BLaER1 treated with 17β-estradiol and CSF1 and Interleukin-3, amounts not matched to agents 10 nM and 100 nM (cell line): ENCODE data around the gene TMEM184A.

Experiments
- H3K27ac ChIP-seq, 11 experiments: shearing (Covaris generic); formaldehyde crosslinking; 2 replicates each; pipeline ENCODE4 v1.8.1; 2022
- H3K27me3 ChIP-seq, 11 experiments: shearing (Covaris generic); formaldehyde crosslinking; 2 replicates each; pipeline ENCODE4 v1.8.1; 2022
- H3K36me3 ChIP-seq, 11 experiments: shearing (Covaris generic); formaldehyde crosslinking; 2 replicates each; pipeline ENCODE4 v1.8.1; 2022
- H3K4me1 ChIP-seq, 10 experiments: shearing (Covaris generic); formaldehyde crosslinking; 2 replicates each; pipeline ENCODE4 v1.8.1; 2022
- H3K4me2 ChIP-seq, 11 experiments: shearing (Covaris generic); formaldehyde crosslinking; 2 replicates each; pipeline ENCODE4 v1.8.1; 2022
- H3K4me3 ChIP-seq, 10 experiments: shearing (Covaris generic); formaldehyde crosslinking; 2 replicates each; pipeline ENCODE4 v1.8.1; 2022
- H3K9ac ChIP-seq, 11 experiments: shearing (Covaris generic); formaldehyde crosslinking; 2 replicates each; pipeline ENCODE4 v1.8.1; 2022
- H3K9me3 ChIP-seq, 11 experiments: shearing (Covaris generic); formaldehyde crosslinking; replicated peaks in 1 of 11; 2 replicates each; pipeline ENCODE4 v1.8.1; 2022
- H4K20me1 ChIP-seq, 11 experiments: shearing (Covaris generic); formaldehyde crosslinking; 2 replicates each; pipeline ENCODE4 v1.8.1; 2022
- Cebpa-rat ChIP-seq, 11 experiments: shearing (Covaris generic); IDR thresholded peaks; 2 replicates each; pipeline ENCODE4 v1.8.1; 2022

The TMEM184A gene

GRCh38 chr7:1544178-1544895 is 11.7 kb downstream of the TMEM184A start:
- Histone ChIP-seq H4K20me1 (peaks cover 42 to 87% (median 59%) of the 10 kb centered on the region in 11 experiments), H3K36me3 (peaks cover 26 to 46% (median 43%) of the 10 kb centered on the region in 11 experiments), H3K9me3 (no peaks in the 10 kb centered on the region), H3K27ac (peak overlapping the region in 5 of 11 experiments; percentile 1 to 32 (median 17); a peak in 2 of 22 replicates), H3K4me2 (peak overlapping the region; percentile 35 to 86 (median 74); a peak in 21 of 22 replicates), H3K27me3 (no peaks in the 10 kb centered on the region), H3K4me3 (no peak overlapping the region), H3K9ac (peak overlapping the region in 7 of 11 experiments; percentile 18 to 54 (median 39); a peak in 13 of 22 replicates), H3K4me1 (peaks cover 28 to 92% (median 87%) of the 10 kb centered on the region in 10 experiments)
- no peak for TF ChIP-seq Cebpa-rat (IDR thresholded peaks at IDR 0.05)

GRCh38 chr7:1543826-1544177 is 12.2 kb downstream of the TMEM184A start:
- peaks cover 48 to 93% (median 65%) of the 10 kb centered on the region in 11 experiments for H4K20me1 ChIP-seq
- peaks cover 32 to 51% (median 48%) of the 10 kb centered on the region in 11 experiments for H3K36me3 ChIP-seq
- H3K9me3 ChIP-seq, result no peaks in the 10 kb centered on the region
- H3K4me2 ChIP-seq, result peak overlapping the region; percentile 35 to 86 (median 74); a peak in 17 of 22 replicates
- H3K4me1 ChIP-seq, result peaks cover 28 to 97% (median 91%) of the 10 kb centered on the region in 10 experiments
- no peaks in the 10 kb centered on the region for H3K27me3 ChIP-seq
- no peak overlapping the region for H3K4me3 ChIP-seq
- peak overlapping the region in 1 of 11 experiments; percentile 32; a peak in 2 of 22 replicates for H3K27ac ChIP-seq
- no peak for TF ChIP-seq Cebpa-rat (IDR thresholded peaks at IDR 0.05)
- peak overlapping the region in 5 of 11 experiments; percentile 2 to 54 (median 39); a peak in 6 of 22 replicates for H3K9ac ChIP-seq

GRCh38 chr7:1542841-1543747 is 12.9 kb downstream of the TMEM184A start:
- Histone ChIP-seq H3K4me3 (no peak overlapping the region), H3K27ac (peak overlapping the region in 3 of 11 experiments; percentile 25 to 32 (median 32); a peak in 3 of 22 replicates), H3K9me3 (no peaks in the 10 kb centered on the region), H3K4me2 (peak overlapping the region in 10 of 11 experiments; percentile 33 to 86 (median 74); a peak in 20 of 22 replicates), H3K27me3 (no peaks in the 10 kb centered on the region), H3K4me1 (peaks cover 28 to 97% (median 89%) of the 10 kb centered on the region in 10 experiments), H3K36me3 (peaks cover 37 to 57% (median 54%) of the 10 kb centered on the region in 11 experiments), H3K9ac (peak overlapping the region in 6 of 11 experiments; percentile 2 to 56 (median 18); a peak in 5 of 22 replicates), H4K20me1 (peaks cover 55 to 99% (median 72%) of the 10 kb centered on the region in 11 experiments)
- TF ChIP-seq Cebpa-rat (IDR thresholded peaks at IDR 0.05), result no peak

GRCh38 chr7:1542329-1542728 is 13.7 kb downstream of the TMEM184A start:
- Histone ChIP-seq H3K27me3 (no peaks in the 10 kb centered on the region), H3K27ac (no peak overlapping the region), H4K20me1 (peaks cover 62 to 99% (median 79%) of the 10 kb centered on the region in 11 experiments), H3K36me3 (peaks cover 45 to 64% (median 61%) of the 10 kb centered on the region in 11 experiments), H3K4me2 (peak overlapping the region in 10 of 11 experiments; percentile 33 to 86 (median 74); a peak in 20 of 22 replicates), H3K9ac (peak overlapping the region in 7 of 11 experiments; percentile 2 to 56 (median 10); a peak in 6 of 22 replicates), H3K9me3 (no peaks in the 10 kb centered on the region), H3K4me3 (no peak overlapping the region), H3K4me1 (peaks cover 28 to 97% (median 85%) of the 10 kb centered on the region in 10 experiments)
- no peak for TF ChIP-seq Cebpa-rat (IDR thresholded peaks at IDR 0.05)

- Histone ChIP-seq H3K36me3 (peaks cover 51 to 72% (median 68%) of the 10 kb centered on the region in 11 experiments), H3K27ac (no peak overlapping the region), H3K9me3 (no peaks in the 10 kb centered on the region), H3K27me3 (no peaks in the 10 kb centered on the region), H3K4me1 (peaks cover 35 to 97% (median 86%) of the 10 kb centered on the region in 10 experiments), H3K9ac (peak overlapping the region in 6 of 11 experiments; percentile 2 to 56 (median 9); a peak in 4 of 22 replicates), H3K4me3 (no peak overlapping the region), H3K4me2 (peak overlapping the region in 8 of 11 experiments; percentile 15 to 86 (median 76); a peak in 13 of 22 replicates), H4K20me1 (peaks cover 70 to 99% (median 87%) of the 10 kb centered on the region in 11 experiments)
- TF ChIP-seq Cebpa-rat (IDR thresholded peaks at IDR 0.05), result no peak
These were observed 14.4 kb downstream of the TMEM184A start for GRCh38 chr7:1541431-1542162.

- peak overlapping the region in 7 of 11 experiments; percentile 15 to 86 (median 78); a peak in 13 of 22 replicates for H3K4me2 ChIP-seq
- H3K4me3 ChIP-seq, result no peak overlapping the region
- H3K9me3 ChIP-seq, result no peaks in the 10 kb centered on the region
- peaks cover 53 to 79% (median 75%) of the 10 kb centered on the region in 11 experiments for H3K36me3 ChIP-seq
- H3K27ac ChIP-seq, result no peak overlapping the region
- peaks cover 35 to 96% (median 85%) of the 10 kb centered on the region in 10 experiments for H3K4me1 ChIP-seq
- no peaks in the 10 kb centered on the region for H3K27me3 ChIP-seq
- TF ChIP-seq Cebpa-rat (IDR thresholded peaks at IDR 0.05), result no peak
- H4K20me1 ChIP-seq, result peaks cover 77 to 99% (median 94%) of the 10 kb centered on the region in 11 experiments
- peak overlapping the region in 2 of 11 experiments; percentile 8 to 56; a peak in 1 of 22 replicates for H3K9ac ChIP-seq
These were observed 15.2 kb downstream of the TMEM184A start for GRCh38 chr7:1540776-1541271.

- Histone ChIP-seq H3K9me3 (no peaks in the 10 kb centered on the region), H3K9ac (no peak overlapping the region), H3K4me1 (peaks cover 35 to 96% (median 85%) of the 10 kb centered on the region in 10 experiments), H3K27me3 (no peaks in the 10 kb centered on the region), H3K4me3 (no peak overlapping the region), H3K4me2 (peak overlapping the region in 7 of 11 experiments; percentile 15 to 86 (median 78); a peak in 11 of 22 replicates), H4K20me1 (peaks cover 84 to 99% (median 99%) of the 10 kb centered on the region in 11 experiments), H3K27ac (no peak overlapping the region), H3K36me3 (peaks cover 59 to 86% (median 82%) of the 10 kb centered on the region in 11 experiments)
- TF ChIP-seq Cebpa-rat (IDR thresholded peaks at IDR 0.05), result no peak
These were observed 15.9 kb downstream of the TMEM184A start for GRCh38 chr7:1539882-1540775.
